GM23338 (cell line): ENCODE results near the gene TP73. TPM values are rescaled to one million over a fixed set of nuclear protein-coding genes. Genes with fewer than 3 reads are reported as not detected.
A peak's percentile ranks its signal among the peaks of the same experiment; 100 is the strongest.

Source experiments
- ATAC-seq: fragments of 200-7000 bp; cut with Tn5 transposase; 3 replicates; pipeline ENCODE4 v1.9.1; 2020
- DNase-seq: peaks from one replicate; pipeline ENCODE4 v3.0.0-alpha.2; 2015; ENCODE audit warnings: low spot score
- H2AFZ ChIP-seq: fragments of 200-600 bp; sonication (generic); 2 replicates; pipeline ENCODE4 v1.8.0; 2016; ENCODE audit warnings: antibody characterized with exemption, mild to moderate bottlenecking, moderate library complexity
- H3F3A ChIP-seq: fragments of 200-600 bp; sonication (generic); replicated peaks from 2 replicates; pipeline ENCODE4 v1.8.0; 2017; ENCODE audit warnings: antibody characterized with exemption, mixed run types, low read depth
- H3K27ac ChIP-seq: fragments of 200-600 bp; sonication (generic); 2 replicates; pipeline ENCODE4 v1.6.1; 2016; ENCODE audit warnings: low read depth
- H3K27me3 ChIP-seq: fragments of 200-600 bp; sonication (generic); 2 replicates; pipeline ENCODE4 v1.8.0; 2016; ENCODE audit warnings: mild to moderate bottlenecking, mixed run types, moderate library complexity; ENCODE audit not compliant: insufficient read depth
- H3K36me3 ChIP-seq: fragments of 200-600 bp; sonication (generic); 2 replicates; pipeline ENCODE4 v1.8.0; 2016; ENCODE audit warnings: mild to moderate bottlenecking; ENCODE audit not compliant: insufficient read depth
- H3K4me1 ChIP-seq: fragments of 200-600 bp; sonication (generic); 2 replicates; pipeline ENCODE4 v1.8.0; 2016; ENCODE audit warnings: mild to moderate bottlenecking, moderate library complexity; ENCODE audit not compliant: insufficient read depth
- H3K4me2 ChIP-seq: fragments of 200-600 bp; sonication (generic); 2 replicates; pipeline ENCODE4 v1.7.1; 2017; ENCODE audit warnings: mixed run types
- H3K4me3 ChIP-seq: fragments of 200-600 bp; sonication (generic); 2 replicates; pipeline ENCODE4 v1.6.1; 2016; ENCODE audit warnings: mixed run types
- H3K79me2 ChIP-seq: fragments of 200-600 bp; sonication (generic); replicated peaks from 2 replicates; pipeline ENCODE4 v1.8.0; 2017; ENCODE audit warnings: mild to moderate bottlenecking; ENCODE audit not compliant: insufficient read depth
- H3K9me2 ChIP-seq: fragments of 200-600 bp; sonication (generic); 2 replicates; pipeline ENCODE4 v1.8.0; 2017; ENCODE audit not compliant: insufficient read depth
- H4K20me1 ChIP-seq: fragments of 200-600 bp; sonication (generic); replicated peaks from 2 replicates; pipeline ENCODE4 v1.8.0; 2017; ENCODE audit warnings: mild to moderate bottlenecking; ENCODE audit not compliant: insufficient read depth
- H3K27ac Mint-ChIP-seq: 2 replicates; pipeline ENCODE4 v1.8.0; 2020; ENCODE audit warnings: inconsistent platforms, mild to moderate bottlenecking, moderate library complexity, mixed read lengths
- H3K27me3 Mint-ChIP-seq: 3 replicates; pipeline ENCODE4 v1.8.0; 2022; ENCODE audit warnings: low read depth, mild to moderate bottlenecking, moderate library complexity, mixed read lengths, inconsistent platforms; ENCODE audit not compliant: insufficient read depth, poor library complexity
- H3K36me3 Mint-ChIP-seq: 3 replicates; pipeline ENCODE4 v1.8.0; 2021; ENCODE audit warnings: low read depth, mild to moderate bottlenecking, inconsistent platforms, moderate library complexity, mixed read lengths
- H3K4me1 Mint-ChIP-seq: 3 replicates; pipeline ENCODE4 v1.8.0; 2020; ENCODE audit warnings: mild to moderate bottlenecking, inconsistent platforms, mixed read lengths
- H3K4me3 Mint-ChIP-seq: 3 replicates; pipeline ENCODE4 v1.8.0; 2021; ENCODE audit warnings: moderate library complexity, mild to moderate bottlenecking, inconsistent platforms, mixed read lengths
- H3K9me3 Mint-ChIP-seq: 3 replicates; pipeline ENCODE4 v1.8.0; 2020; ENCODE audit warnings: moderate library complexity, mild to moderate bottlenecking, inconsistent platforms, mixed read lengths
- CREB1 ChIP-seq: fragments of 250-450 bp; sonication (Bioruptor Pico); IDR thresholded peaks from 2 replicates; pipeline ENCODE4 v1.5.0; 2020; ENCODE audit warnings: low read depth, mild to moderate bottlenecking, moderate library complexity
- ETS1 ChIP-seq: IDR thresholded peaks from 2 replicates; pipeline ENCODE4 v1.6.1; 2016; ENCODE audit warnings: antibody characterized with exemption
- EZH2 ChIP-seq: fragments of 200-600 bp; sonication (generic); IDR thresholded peaks from one replicate; pipeline ENCODE4 v1.8.0; 2017; ENCODE audit warnings: antibody characterized with exemption, mild to moderate bottlenecking, low read depth; ENCODE audit not compliant: unreplicated experiment
- JUNB ChIP-seq: IDR thresholded peaks from one replicate; pipeline ENCODE4 v1.6.1; 2016; ENCODE audit warnings: antibody characterized with exemption; ENCODE audit not compliant: unreplicated experiment
- POLR2AphosphoS5 ChIP-seq: IDR thresholded peaks from 2 replicates; pipeline ENCODE4 v1.6.1; 2016; ENCODE audit warnings: antibody characterized with exemption, low read depth
- REST ChIP-seq: IDR thresholded peaks from one replicate; pipeline ENCODE4 v1.6.1; 2018; ENCODE audit warnings: antibody characterized with exemption; ENCODE audit not compliant: unreplicated experiment
- polyA plus RNA-seq: library from polyadenylated mRNA; unstranded; fragments of >200 nt; fragmentation: Nextera tagmentation; extraction: Ambion mirVana; gene quantifications from 2 replicates; pipeline ENCODE4 v1.2.1, GENCODE V29; 2016
- total RNA-seq: library from RNA; depleted of rRNA; stranded (reverse); fragments of >200 nt; shearing (Covaris generic); gene quantifications from 2 replicates; pipeline ENCODE4 v1.2.3, GENCODE V29; 2014

Gene TP73
- total and polyA plus RNA-seq, 2 experiments from 2014 or later, result 1.4 to 3.4 TPM

GRCh38 chr1:3772027-3772714, 119.9 kb downstream of the TP73 start:
- Histone ChIP-seq H3K79me2 (no peaks in the 10 kb centered on the region), H3K4me1 (peaks cover 13% of the 10 kb centered on the region; the same call in 1 of the 2 replicates), H3K4me3 (peak overlapping the region; percentile 64), H3K27ac (no peak overlapping the region), H3K9me2 (no peaks in the 10 kb centered on the region), H3K27me3 (no peaks in the 10 kb centered on the region), H3K36me3 (no peaks in the 10 kb centered on the region), H2AFZ (peak overlapping the region; percentile 87), H3K4me2 (peak overlapping the region; percentile 88), H4K20me1 (no peaks in the 10 kb centered on the region), H3F3A (peaks cover 6% of the 10 kb centered on the region; the same call in 1 of the 2 replicates)
- peaks cover 7% of the 10 kb centered on the region for H3K9me3 Mint-ChIP-seq
- peak overlapping the region; percentile 69 for H3K4me3 Mint-ChIP-seq
- no peak overlapping the region for H3K27ac Mint-ChIP-seq
- peaks cover 19% of the 10 kb centered on the region for H3K4me1 Mint-ChIP-seq
- TF ChIP-seq EZH2 (no peak), POLR2AphosphoS5 (peak; percentile 59)
- peaks cover 12% of the 10 kb centered on the region for H3K27me3 Mint-ChIP-seq
- DNase-seq (peak; percentile 96), ATAC-seq (peak; percentile 66)
- peaks cover 5% of the 10 kb centered on the region; the same call in 1 of the 3 replicates for H3K36me3 Mint-ChIP-seq

DNA sequence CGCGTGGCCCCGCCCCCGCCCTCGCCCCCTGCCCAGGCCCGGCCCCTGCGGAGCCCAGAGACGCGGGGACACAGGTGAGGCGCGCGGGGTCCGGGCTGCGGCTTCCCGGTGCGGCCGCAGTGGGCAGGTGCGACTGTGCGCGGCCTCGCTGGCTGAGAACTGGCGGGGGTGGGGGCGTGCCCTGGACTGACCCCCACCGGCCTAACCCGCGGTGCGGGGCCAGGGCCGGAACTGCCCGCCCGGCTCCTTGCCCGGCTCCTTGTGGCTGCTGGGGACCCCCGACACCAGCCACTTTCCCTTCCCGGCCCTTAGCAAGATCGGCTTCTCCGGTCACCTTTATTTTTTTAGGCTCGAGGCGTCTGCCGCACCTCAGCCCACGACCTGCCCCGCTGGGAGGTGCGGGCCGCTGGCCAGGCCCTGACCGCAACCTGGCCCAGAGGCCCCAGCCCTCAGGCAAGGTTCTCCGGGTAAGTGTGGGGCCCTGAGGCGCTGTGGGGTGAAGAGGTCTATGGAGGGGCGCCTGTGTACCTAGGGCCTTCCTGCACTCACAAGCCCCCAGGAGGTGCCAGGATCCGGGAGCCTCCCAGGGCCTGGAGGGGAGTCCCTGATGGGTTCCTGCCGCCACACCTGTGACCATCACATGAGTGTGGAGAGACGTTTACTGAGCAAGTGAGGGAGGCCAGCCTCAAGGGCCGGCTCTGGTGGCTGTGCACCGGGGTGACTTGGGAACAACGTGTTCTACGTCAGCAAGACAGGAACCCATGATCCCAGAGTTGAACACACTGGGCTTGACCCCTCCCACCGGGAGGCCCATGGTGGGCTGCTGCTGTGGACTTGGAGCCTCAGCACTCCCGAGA, 120.6 kb downstream of the TP73 start, which contains the start of gene SMIM1:
Gene SMIM1 (plus strand): TSS at position 35 of the 857 bp plus-strand sequence. CDS start 2,625 bp downstream, outside the sequence.
- H3K27me3 ChIP-seq, result no peaks in the 10 kb centered on the region
- no peaks in the 10 kb centered on the region for H4K20me1 ChIP-seq
- TF ChIP-seq JUNB (no peak), REST (no peak), CREB1 (CRISPR knock-in tag) (no peak), POLR2AphosphoS5 (peak; percentile 52), EZH2 (no peak), ETS1 (no peak)
- peak within 1 kb of the TSS; percentile 90 for H3K4me2 ChIP-seq
- no peaks in the 10 kb centered on the region for H3K36me3 ChIP-seq
- Mint-ChIP-seq H3K36me3 (no peaks in the 10 kb centered on the region), H3K27ac (no peak within 1 kb of the TSS), H3K9me3 (no peaks in the 10 kb centered on the region; the same call in 2 of the 3 replicates), H3K4me1 (peaks cover 19% of the 10 kb centered on the region), H3K27me3 (peaks cover 9% of the 10 kb centered on the region), H3K4me3 (peak within 1 kb of the TSS; percentile 69)
- H3F3A ChIP-seq, result peaks cover 6% of the 10 kb centered on the region; the same call in 1 of the 2 replicates
- H3K4me3 ChIP-seq, result peak within 1 kb of the TSS; percentile 64
- peak; percentile 2 for ATAC-seq
- no peaks in the 10 kb centered on the region for H3K79me2 ChIP-seq
- no peaks in the 10 kb centered on the region for H3K9me2 ChIP-seq
- no peak for DNase-seq
- peak within 1 kb of the TSS; percentile 87 for H2AFZ ChIP-seq
- no peak within 1 kb of the TSS for H3K27ac ChIP-seq
- peaks cover 13% of the 10 kb centered on the region; the same call in 1 of the 2 replicates for H3K4me1 ChIP-seq
